IMR-90 (cell line): ENCODE measurements around the gene PDIA4. TPM values are rescaled to one million over a fixed set of nuclear protein-coding genes. Genes with fewer than 3 reads are reported as not detected.

Experiments
- ATAC-seq: fragments of 200-7000 bp; cut with Tn5 transposase; 2 replicates; pipeline ENCODE4 v1.9.1; 2020; ENCODE audit warnings: low read depth, mild to moderate bottlenecking, moderate library complexity
- BruUV-seq: library from RNA; stranded (reverse); fragments of 400-500 nt; replicated peaks from 2 replicates; lab custom pipeline; 2021; lab: Mats Ljungman, UMichigan
- CTCF ChIA-PET: fragments of 300-600 bp; formaldehyde crosslinking; extraction: SDS; loops from one replicate; lab custom pipeline; 2021; ENCODE audit warnings: antibody characterized with exemption; lab: Yijun Ruan, JAX
- POLR2A ChIA-PET: fragments of 300-600 bp; sonication (Branson Sonifier 250); formaldehyde crosslinking; loops from one replicate; lab custom pipeline; 2022; ENCODE audit warnings: antibody characterized with exemption; ENCODE audit not compliant: unreplicated experiment; lab: Charles Lee
- DNase-seq: peaks from one replicate; pipeline ENCODE4 v3.0.0; 2013
- H2AFZ ChIP-seq: replicated peaks from 2 replicates; pipeline ENCODE3; 2013; ENCODE audit warnings: low read length, mild to moderate bottlenecking; ENCODE audit not compliant: poor library complexity
- H2AK5ac ChIP-seq: 2 replicates; pipeline ENCODE4 v1.6.1; 2013; ENCODE audit warnings: low read depth, low read length, inconsistent platforms
- H2AK9ac ChIP-seq: replicated peaks from 2 replicates; pipeline ENCODE3; 2013; ENCODE audit warnings: mild to moderate bottlenecking, low read depth, low read length, moderate library complexity; ENCODE audit not compliant: poor library complexity
- H2BK120ac ChIP-seq: 2 replicates; pipeline ENCODE4 v1.6.1; 2013; ENCODE audit warnings: low read depth, low read length, inconsistent platforms
- H2BK15ac ChIP-seq: 3 replicates; pipeline ENCODE4 v1.6.1; 2013; ENCODE audit warnings: low read depth, low read length, inconsistent platforms
- H2BK20ac ChIP-seq: 2 replicates; pipeline ENCODE4 v1.6.1; 2013; ENCODE audit warnings: low read depth, mild to moderate bottlenecking, inconsistent platforms, low read length, moderate library complexity
- H2BK5ac ChIP-seq: 2 replicates; pipeline ENCODE4 v1.6.1; 2013; ENCODE audit warnings: mild to moderate bottlenecking, low read depth, low read length, inconsistent platforms; ENCODE audit not compliant: poor library complexity, severe bottlenecking
- H3K14ac ChIP-seq: replicated peaks from 2 replicates; pipeline ENCODE4 v1.6.1; 2013; ENCODE audit warnings: low read depth, low read length, inconsistent platforms
- H3K18ac ChIP-seq: 2 replicates; pipeline ENCODE4 v1.6.1; 2013; ENCODE audit warnings: low read depth, low read length, control low read depth
- H3K23ac ChIP-seq: 2 replicates; pipeline ENCODE4 v1.6.1; 2013; ENCODE audit warnings: low read depth, low read length, inconsistent platforms
- H3K27ac ChIP-seq: 2 replicates; pipeline ENCODE4 v1.5.1; 2013; ENCODE audit warnings: mild to moderate bottlenecking, control low read depth, low read length; ENCODE audit not compliant: insufficient read depth
- H3K27me3 ChIP-seq: 2 replicates; pipeline ENCODE4 v1.6.1; 2013; ENCODE audit warnings: low read length; ENCODE audit not compliant: control insufficient read depth, insufficient read depth
- H3K36me3 ChIP-seq: 2 replicates; pipeline ENCODE4 v1.6.1; 2013; ENCODE audit warnings: low read length, mixed read lengths; ENCODE audit not compliant: control insufficient read depth, insufficient read depth
- H3K4ac ChIP-seq: 2 replicates; pipeline ENCODE4 v1.6.1; 2013; ENCODE audit warnings: low read depth, low read length, inconsistent platforms
- H3K4me1 ChIP-seq: 2 replicates; pipeline ENCODE4 v1.6.1; 2013; ENCODE audit warnings: low read length, mixed read lengths; ENCODE audit not compliant: control insufficient read depth, insufficient read depth
- H3K4me2 ChIP-seq: 2 replicates; pipeline ENCODE4 v1.6.1; 2013; ENCODE audit warnings: low read depth, mild to moderate bottlenecking, control low read depth, low read length, moderate library complexity
- H3K4me3 ChIP-seq: 2 replicates; pipeline ENCODE4 v1.5.1; 2013; ENCODE audit warnings: low read depth, mild to moderate bottlenecking, control low read depth, low read length, moderate library complexity; ENCODE audit not compliant: insufficient read depth
- H3K56ac ChIP-seq: 2 replicates; pipeline ENCODE4 v1.6.1; 2013; ENCODE audit warnings: low read length, inconsistent platforms; ENCODE audit not compliant: insufficient read depth; ENCODE audit errors: extremely low read depth
- H3K79me1 ChIP-seq, 2 experiments: 2 replicates each; pipeline ENCODE4 v1.6.1; 2013; ENCODE audit warnings: low read length in 2 of 2, inconsistent platforms in 1 of 2, low read depth in 1 of 2
- H3K9ac ChIP-seq: 2 replicates; pipeline ENCODE4 v1.6.1; 2013; ENCODE audit warnings: low read depth, low read length, control low read depth
- H3K9me1 ChIP-seq: 2 replicates; pipeline ENCODE4 v1.6.1; 2013; ENCODE audit warnings: low read length, inconsistent platforms; ENCODE audit not compliant: insufficient read depth
- H3K9me3 ChIP-seq: 2 replicates; pipeline ENCODE4 v1.6.1; 2013; ENCODE audit warnings: low read length; ENCODE audit not compliant: control insufficient read depth, insufficient read depth
- H4K20me1 ChIP-seq: 2 replicates; pipeline ENCODE4 v1.6.1; 2013; ENCODE audit warnings: low read length, inconsistent platforms; ENCODE audit not compliant: insufficient read depth
- H4K5ac ChIP-seq: 2 replicates; pipeline ENCODE4 v1.6.1; 2013; ENCODE audit warnings: mild to moderate bottlenecking, low read depth, low read length, control low read depth
- H4K8ac ChIP-seq, 2 experiments: 2 replicates each; pipeline ENCODE4 v1.6.1; 2013; ENCODE audit warnings: low read depth in 2 of 2, low read length in 2 of 2, control low read depth in 1 of 2, inconsistent platforms in 1 of 2
- H4K91ac ChIP-seq: 2 replicates; pipeline ENCODE4 v1.6.1; 2013; ENCODE audit warnings: low read depth, low read length, inconsistent platforms; ENCODE audit not compliant: insufficient read depth
- BHLHE40 ChIP-seq: fragments of 150-350 bp; IDR thresholded peaks from 2 replicates; pipeline ENCODE4 v1.6.1; 2016; ENCODE audit warnings: mild to moderate bottlenecking, low read depth, low read length
- CEBPB ChIP-seq: IDR thresholded peaks from 2 replicates; pipeline ENCODE4 v1.6.1; 2012; ENCODE audit warnings: low read depth, low read length, improper control_type of control experiment
- CHD1 ChIP-seq: IDR thresholded peaks from 2 replicates; pipeline ENCODE4 v1.6.1; 2012; ENCODE audit warnings: low read depth, low read length, improper control_type of control experiment
- ELK1 ChIP-seq: fragments of 150-350 bp; IDR thresholded peaks from 2 replicates; pipeline ENCODE4 v1.6.1; 2016; ENCODE audit warnings: low read depth, mild to moderate bottlenecking, low read length, moderate library complexity, borderline replicate concordance
- FOS ChIP-seq: fragments of 150-350 bp; IDR thresholded peaks from 2 replicates; pipeline ENCODE4 v1.6.1; 2016; ENCODE audit warnings: low read depth, low read length
- MAFK ChIP-seq: IDR thresholded peaks from 2 replicates; pipeline ENCODE4 v1.6.1; 2012; ENCODE audit warnings: low read depth, low read length, improper control_type of control experiment
- MAZ ChIP-seq: IDR thresholded peaks from 2 replicates; pipeline ENCODE4 v1.6.1; 2012; ENCODE audit warnings: low read depth, mild to moderate bottlenecking, low read length, improper control_type of control experiment, moderate library complexity, borderline replicate concordance
- MXI1 ChIP-seq: IDR thresholded peaks from 2 replicates; pipeline ENCODE4 v1.6.1; 2012; ENCODE audit warnings: low read depth, mild to moderate bottlenecking, low read length, moderate library complexity, borderline replicate concordance
- NFE2L2 ChIP-seq: fragments of 150-350 bp; IDR thresholded peaks from 2 replicates; pipeline ENCODE4 v1.6.1; 2016; ENCODE audit warnings: low read depth, mild to moderate bottlenecking, low read length
- POLR2A ChIP-seq: IDR thresholded peaks from 2 replicates; pipeline ENCODE4 v1.6.1; 2012; ENCODE audit warnings: mild to moderate bottlenecking, low read depth, low read length
- RAD21 ChIP-seq: IDR thresholded peaks from 2 replicates; pipeline ENCODE4 v1.6.1; 2012; ENCODE audit warnings: low read length, improper control_type of control experiment
- RCOR1 ChIP-seq: IDR thresholded peaks from 2 replicates; pipeline ENCODE4 v1.6.1; 2012; ENCODE audit warnings: mild to moderate bottlenecking, low read length, improper control_type of control experiment; ENCODE audit not compliant: insufficient replicate concordance
- RFX5 ChIP-seq: IDR thresholded peaks from 2 replicates; pipeline ENCODE4 v1.8.0; 2012; ENCODE audit warnings: low read depth, mild to moderate bottlenecking, low read length, moderate library complexity
- SMC3 ChIP-seq: fragments of 150-350 bp; IDR thresholded peaks from 2 replicates; pipeline ENCODE4 v1.6.1; 2016; ENCODE audit warnings: low read depth, mild to moderate bottlenecking, antibody characterized with exemption, low read length, moderate library complexity
- USF2 ChIP-seq: fragments of 150-350 bp; IDR thresholded peaks from 2 replicates; pipeline ENCODE4 v1.6.1; 2017; ENCODE audit warnings: mild to moderate bottlenecking, antibody characterized with exemption, low read length, low read depth
- WGBS, 2 experiments: methylation state at CpG; one replicate each; pipeline versions ENCODE4 v1.1.5 to v1.1.7; 2013; ENCODE audit warnings: missing lambda C conversion rate in 2 of 2; ENCODE audit not compliant: insufficient read length in 1 of 2; ENCODE audit errors: extremely low coverage in 2 of 2; 5-methylcytosine and 5-hydroxymethylcytosine counted together
- dilution Hi-C: fragments of 300-500 bp; cut with HindIII; formaldehyde crosslinking; loops from one replicate; pipeline ENCODE4 v1.14.3; 2018; ENCODE audit warnings: low sequenced_read_pairs; ENCODE audit not compliant: unreplicated experiment
- in situ Hi-C: fragments of 300-500 bp; cut with MboI; formaldehyde crosslinking; loops from 3 replicates; pipeline ENCODE4 v1.14.3; 2019; ENCODE audit warnings: low sequenced_read_pairs, inconsistent platforms, mixed read lengths
- intact Hi-C: fragments of 100-400 bp; cut with micrococcal nuclease; formaldehyde crosslinking; loops from 2 replicates; pipeline ENCODE4 v1.10.0; 2022
- polyA plus RNA-seq, 3 experiments: library from polyadenylated mRNA; depleted of rRNA; stranded (reverse); fragments of >200 nt; gene quantifications; 2 replicates each; pipeline ENCODE4 v1.2.3, GENCODE V29; 2012; ENCODE audit warnings: low replicate concordance in 1 of 3
- total RNA-seq: library from RNA; depleted of rRNA; stranded (reverse); fragments of >200 nt; gene quantifications from 2 replicates; pipeline ENCODE4 v1.2.3, GENCODE V29; 2012
- TF ChIP-seq, protein P1 (sequence below): conservative IDR thresholded peaks from 2 replicates; pipeline ENCODE4 v1.5.1; 2012; ENCODE audit warnings: mild to moderate bottlenecking, low read depth, low read length, improper control_type of control experiment

Gene PDIA4
- total and polyA plus RNA-seq, 2 of the 4 experiments (the other 2 are of a cell fraction), result 241 to 304 TPM

- in situ Hi-C loops, result no loop called here
- no peak for ATAC-seq
- no TSS peak for BruUV-seq
Observed at GRCh38 chr7:149009527-149009926, 18.8 kb downstream of the PDIA4 start.

More at GRCh38 chr7:149009527-149009926, 18.8 kb downstream of the PDIA4 start:
- no peak overlapping the region for H3K56ac ChIP-seq
- no peak overlapping the region for H3K4ac ChIP-seq
- H3K27ac ChIP-seq, result no peak overlapping the region
- POLR2A ChIA-PET, result no interaction called here
- dilution Hi-C loops (no loop called here), intact Hi-C loops (no loop called here)
- no peaks in the 10 kb centered on the region; the same call in 1 of the 2 replicates for H4K20me1 ChIP-seq
- H3K23ac ChIP-seq, result no peak overlapping the region
- peaks cover 0 to 32% of the 10 kb centered on the region in 2 experiments; a peak in 2 of 4 replicates for H3K79me1 ChIP-seq
- no peaks in the 10 kb centered on the region for H3K9me3 ChIP-seq
- no peak overlapping the region for H3K4me2 ChIP-seq
- no peaks in the 10 kb centered on the region for H3K27me3 ChIP-seq
- no peak overlapping the region for H2BK120ac ChIP-seq
- H3K9ac ChIP-seq, result no peak overlapping the region
- no peak overlapping the region for H3K14ac ChIP-seq
- H2AK9ac ChIP-seq, result no peak overlapping the region
- CTCF ChIA-PET, result no interaction called here
- peaks cover 67% of the 10 kb centered on the region for H3K36me3 ChIP-seq
- no peaks in the 10 kb centered on the region for H3K9me1 ChIP-seq
- H4K5ac ChIP-seq, result no peak overlapping the region
- WGBS, 2 experiments, result no CpG with 5 or more reads among the region's 3 CpGs
- no peak overlapping the region for H2BK5ac ChIP-seq
- no peak overlapping the region for H2AK5ac ChIP-seq
- H4K91ac ChIP-seq, result no peak overlapping the region
- H3K4me1 ChIP-seq, result no peaks in the 10 kb centered on the region
- TF ChIP-seq USF2 (no peak), MXI1 (no peak), RAD21 (no peak), RFX5 (no peak), SMC3 (no peak), BHLHE40 (no peak), MAZ (no peak), CEBPB (no peak), FOS (no peak), RCOR1 (no peak), MAFK (no peak), ELK1 (no peak), POLR2A (no peak), CHD1 (no peak), NFE2L2 (no peak)
- TF ChIP-seq, protein P1, sequence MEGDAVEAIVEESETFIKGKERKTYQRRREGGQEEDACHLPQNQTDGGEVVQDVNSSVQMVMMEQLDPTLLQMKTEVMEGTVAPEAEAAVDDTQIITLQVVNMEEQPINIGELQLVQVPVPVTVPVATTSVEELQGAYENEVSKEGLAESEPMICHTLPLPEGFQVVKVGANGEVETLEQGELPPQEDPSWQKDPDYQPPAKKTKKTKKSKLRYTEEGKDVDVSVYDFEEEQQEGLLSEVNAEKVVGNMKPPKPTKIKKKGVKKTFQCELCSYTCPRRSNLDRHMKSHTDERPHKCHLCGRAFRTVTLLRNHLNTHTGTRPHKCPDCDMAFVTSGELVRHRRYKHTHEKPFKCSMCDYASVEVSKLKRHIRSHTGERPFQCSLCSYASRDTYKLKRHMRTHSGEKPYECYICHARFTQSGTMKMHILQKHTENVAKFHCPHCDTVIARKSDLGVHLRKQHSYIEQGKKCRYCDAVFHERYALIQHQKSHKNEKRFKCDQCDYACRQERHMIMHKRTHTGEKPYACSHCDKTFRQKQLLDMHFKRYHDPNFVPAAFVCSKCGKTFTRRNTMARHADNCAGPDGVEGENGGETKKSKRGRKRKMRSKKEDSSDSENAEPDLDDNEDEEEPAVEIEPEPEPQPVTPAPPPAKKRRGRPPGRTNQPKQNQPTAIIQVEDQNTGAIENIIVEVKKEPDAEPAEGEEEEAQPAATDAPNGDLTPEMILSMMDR, result no peak
- H4K8ac ChIP-seq, result no peak overlapping the region
- H2BK20ac ChIP-seq, result no peak overlapping the region
- no peak overlapping the region for H2BK15ac ChIP-seq
- DNase-seq, result no peak
- no peak overlapping the region for H3K18ac ChIP-seq
- no peak overlapping the region for H3K4me3 ChIP-seq
- no peak overlapping the region for H2AFZ ChIP-seq
